Iris pigment epithelial cell (primary cell): ENCODE data around the gene GUK1.
"Not testable (repeated sequence)": the region's sequence is repeated elsewhere in the genome, so short reads cannot be mapped to it uniquely, and the experiment has no call there.

ENCODE experiments used
- DNase-seq: peaks from one replicate; pipeline ENCODE4 v3.0.0-alpha.2; 2011; ENCODE audit warnings: low read depth

GUK1 gene

GRCh38 chr1:228163007-228163753 lies 23.1 kb downstream of the GUK1 start:
- peak; percentile 49 for DNase-seq

- no peak for DNase-seq
Observed at GRCh38 chr1:228163776-228164519, 23.9 kb downstream of the GUK1 start.

- no peak for DNase-seq
Observed at GRCh38 chr1:228164561-228165371, 24.7 kb downstream of the GUK1 start.

- peak; percentile 99 for DNase-seq
Observed at GRCh38 chr1:228165372-228166169, 25.5 kb downstream of the GUK1 start, which contains the start of gene IBA57. IBA57 (plus strand) TSS chr1:228165804; CDS start chr1:228165817, 13 bp downstream.

- DNase-seq, result peak; percentile 52
Observed at GRCh38 chr1:228166170-228166936, 26.3 kb downstream of the GUK1 start.

GRCh38 chr1:228168563-228169270 lies 28.6 kb downstream of the GUK1 start:
- no peak for DNase-seq

GRCh38 chr1:228169345-228169744 lies 29.3 kb downstream of the GUK1 start:
- DNase-seq, result no peak

GRCh38 chr1:228170666-228171065 lies 30.6 kb downstream of the GUK1 start:
- DNase-seq, result no peak

- no peak for DNase-seq
Observed at GRCh38 chr1:228171221-228171891, 31.3 kb downstream of the GUK1 start.

- DNase-seq, result no peak
Observed at GRCh38 chr1:228172591-228173527, 32.8 kb downstream of the GUK1 start.

GRCh38 chr1:228173528-228174481 lies 33.7 kb downstream of the GUK1 start:
- DNase-seq, result not testable (repeated sequence)

- no peak for DNase-seq
Observed at GRCh38 chr1:228174482-228175315, 34.6 kb downstream of the GUK1 start.

GRCh38 chr1:228175316-228176023 lies 35.4 kb downstream of the GUK1 start:
- DNase-seq, result no peak

GRCh38 chr1:228176024-228176395 lies 35.9 kb downstream of the GUK1 start:
- DNase-seq, result no peak

- no peak for DNase-seq
Observed at GRCh38 chr1:228176461-228177182, 36.5 kb downstream of the GUK1 start.
